GM12892 (cell line): Measurements from ENCODE around the gene CSGALNACT2.
"Not testable (repeated sequence)": the region's sequence is repeated elsewhere in the genome, so short reads cannot be mapped to it uniquely, and the experiment has no call there.

Experiments used
- POLR2A ChIP-seq: IDR thresholded peaks from 2 replicates; pipeline ENCODE4 v1.6.1; 2011; ENCODE audit warnings: low read depth, low read length, control low read depth
- POLR2AphosphoS5 ChIP-seq: IDR thresholded peaks from 2 replicates; pipeline ENCODE4 v1.6.1; 2011; ENCODE audit warnings: low read depth, low read length, control low read depth

DNA sequence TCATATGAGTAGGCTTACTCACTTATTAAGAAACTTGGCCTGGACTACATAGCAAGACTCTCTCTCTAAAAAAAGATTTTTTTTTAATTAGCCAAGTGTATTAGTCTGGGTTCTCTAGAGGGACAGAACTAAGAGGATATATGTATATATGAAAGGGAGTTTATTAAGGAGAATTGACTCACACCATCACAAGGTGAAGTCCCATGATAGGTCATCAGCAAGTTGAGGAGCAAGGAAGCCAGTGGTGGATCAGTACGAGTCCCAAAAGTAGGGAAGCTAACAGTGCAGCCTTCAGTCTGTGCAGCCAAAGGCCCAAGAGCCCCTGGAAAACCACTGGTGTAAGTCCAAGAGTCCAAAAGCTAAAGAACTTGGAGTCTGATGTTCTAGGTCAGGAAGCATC lies 7.7 kb downstream of the CSGALNACT2 start:
- TF ChIP-seq POLR2A, POLR2AphosphoS5: not testable (repeated sequence)
